ENCODE results near the gene DTWD1.

DNA sequence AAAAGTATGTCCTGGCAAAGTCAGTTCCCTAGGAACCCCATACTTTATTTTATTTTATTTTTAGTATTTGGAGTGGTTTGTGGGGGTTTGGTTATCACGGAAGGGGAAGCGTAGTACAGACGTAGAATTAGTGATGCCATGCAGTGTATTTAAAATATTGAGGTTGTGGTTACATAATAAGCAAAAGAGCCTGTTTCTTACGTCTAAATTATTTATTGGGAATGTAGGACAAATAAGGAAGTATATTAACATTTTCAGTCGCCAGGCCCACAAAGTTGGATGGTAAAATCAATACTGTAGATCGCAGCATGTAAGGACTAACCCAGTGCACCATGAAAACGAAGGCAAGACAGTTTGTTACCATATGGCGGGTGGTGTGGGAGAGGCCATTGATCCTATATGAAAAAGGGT, 558 bp downstream of the DTWD1 start:
- TF ChIP-seq, protein P1, sequence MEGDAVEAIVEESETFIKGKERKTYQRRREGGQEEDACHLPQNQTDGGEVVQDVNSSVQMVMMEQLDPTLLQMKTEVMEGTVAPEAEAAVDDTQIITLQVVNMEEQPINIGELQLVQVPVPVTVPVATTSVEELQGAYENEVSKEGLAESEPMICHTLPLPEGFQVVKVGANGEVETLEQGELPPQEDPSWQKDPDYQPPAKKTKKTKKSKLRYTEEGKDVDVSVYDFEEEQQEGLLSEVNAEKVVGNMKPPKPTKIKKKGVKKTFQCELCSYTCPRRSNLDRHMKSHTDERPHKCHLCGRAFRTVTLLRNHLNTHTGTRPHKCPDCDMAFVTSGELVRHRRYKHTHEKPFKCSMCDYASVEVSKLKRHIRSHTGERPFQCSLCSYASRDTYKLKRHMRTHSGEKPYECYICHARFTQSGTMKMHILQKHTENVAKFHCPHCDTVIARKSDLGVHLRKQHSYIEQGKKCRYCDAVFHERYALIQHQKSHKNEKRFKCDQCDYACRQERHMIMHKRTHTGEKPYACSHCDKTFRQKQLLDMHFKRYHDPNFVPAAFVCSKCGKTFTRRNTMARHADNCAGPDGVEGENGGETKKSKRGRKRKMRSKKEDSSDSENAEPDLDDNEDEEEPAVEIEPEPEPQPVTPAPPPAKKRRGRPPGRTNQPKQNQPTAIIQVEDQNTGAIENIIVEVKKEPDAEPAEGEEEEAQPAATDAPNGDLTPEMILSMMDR (IDR thresholded peaks at IDR 0.05 in 4 of 5, conservative IDR thresholded peaks at IDR 0.05 in 1 of 5) = no peak
- TF ChIP-seq POLR2A (IDR thresholded peaks at IDR 0.05) = no peak

Measured in gastrocnemius medialis (tissue), 4 donors.